Gastrocnemius medialis (tissue), 4 donors: ENCODE data around the gene BMPR1B. TPM values are rescaled to one million over a fixed set of nuclear protein-coding genes. Genes with fewer than 3 reads are reported as not detected.

ENCODE experiments used
- ATAC-seq, 2 donors: fragments of 150-250 bp; one replicate each; pipeline ENCODE4 v1.9.1; 2016
- DNase-seq, 2 donors: peaks; one replicate each; pipeline ENCODE4 v3.0.0-alpha.2; 2019
- H3K27ac ChIP-seq, 4 donors: fragments of 200-600 bp; sonication (generic); 1 replicate in 1 of 4; 2 replicates in 3 of 4; pipeline ENCODE4 v1.5.1; 2016 to 2018; ENCODE audit warnings: mild to moderate bottlenecking in 2 of 4, moderate library complexity in 1 of 4
- H3K27me3 ChIP-seq, 3 donors: fragments of 200-600 bp; sonication (generic) in 2 of 3; 1 replicate in 1 of 3; 2 replicates in 2 of 3; pipeline versions ENCODE4 v1.5.1 to v1.6.0; 2016 to 2019; ENCODE audit warnings: mild to moderate bottlenecking in 1 of 3, moderate library complexity in 1 of 3
- H3K36me3 ChIP-seq, 2 donors: fragments of 200-600 bp; sonication (generic) in 1 of 2; one replicate each; pipeline ENCODE4 v1.5.1; 2017 to 2018
- H3K4me1 ChIP-seq, 2 donors: fragments of 200-600 bp; sonication (generic) in 1 of 2; one replicate each; pipeline ENCODE4 v1.5.1; 2016 to 2017; ENCODE audit warnings: mild to moderate bottlenecking in 2 of 2
- H3K4me3 ChIP-seq, 4 donors: fragments of 200-600 bp; sonication (generic) in 3 of 4; 1 replicate in 1 of 4; 2 replicates in 3 of 4; pipeline ENCODE4 v1.5.1; 2016 to 2019; ENCODE audit warnings: mild to moderate bottlenecking in 2 of 4
- H3K9me3 ChIP-seq, 3 donors: fragments of 200-600 bp; sonication (generic) in 2 of 3; 1 replicate in 1 of 3; 2 replicates in 2 of 3; pipeline ENCODE4 v1.5.1; 2016 to 2019
- CTCF ChIP-seq, 5 experiments: fragments of 450-650 bp in 3 of 5; fragments of 200-600 bp in 2 of 5; sonication (generic) in 2 of 5; IDR thresholded peaks in 4 of 5; conservative IDR thresholded peaks in 1 of 5; 1 replicate in 4 of 5; 2 replicates in 1 of 5; pipeline ENCODE4 v1.5.1; 2016 to 2019; ENCODE audit warnings: antibody characterized with exemption in 5 of 5, mild to moderate bottlenecking in 3 of 5, moderate library complexity in 3 of 5
- POLR2A ChIP-seq, 2 donors: fragments of 450-650 bp; IDR thresholded peaks; one replicate each; pipeline ENCODE4 v1.6.1; 2017; ENCODE audit warnings: antibody characterized with exemption in 2 of 2, mild to moderate bottlenecking in 2 of 2, moderate library complexity in 2 of 2
- in situ Hi-C, 4 donors: fragments of 200-750 bp; cut with MboI; loops; one replicate each; pipeline versions ENCODE4 v1.15.0 to v1.8.0; 2017; ENCODE audit warnings: low sequenced_read_pairs in 4 of 4
- intact Hi-C: fragments of 100-400 bp; cut with DNase I; formaldehyde crosslinking; loops from one replicate; pipeline ENCODE4 v1.15.1; 2023; ENCODE audit warnings: low total_unique reads
- total RNA-seq, 4 donors: library from RNA; depleted of rRNA; stranded (reverse); fragments of >200 nt; gene quantifications; one replicate each; pipeline versions ENCODE4 v1.1.0 to v1.2.3, GENCODE V29; 2016

Gene BMPR1B
- total RNA-seq, 4 donors from 2014 or later = 0.92 to 6.9 (median 1.7) TPM

GRCh38 chr4:94758700-94759399, 1.1 kb downstream of the BMPR1B start:
- Histone ChIP-seq H3K36me3 (no peaks in the 10 kb centered on the region), H3K9me3 (no peaks in the 10 kb centered on the region), H3K27me3 (peaks cover 0 to 16% (median 3%) of the 10 kb centered on the region in 3 donors), H3K27ac (no peak overlapping the region), H3K4me3 (peak overlapping the region; percentile 53 to 65 (median 58)), H3K4me1 (peaks cover 0 to 12% of the 10 kb centered on the region in 2 donors)
- ATAC-seq (peak in 1 of 2 donors; percentile 46), DNase-seq (no peak)
- in situ Hi-C loops (no loop called here), intact Hi-C loops (no loop called here)
- TF ChIP-seq CTCF (IDR thresholded peaks at IDR 0.05 in 4 of 5, conservative IDR thresholded peaks at IDR 0.05 in 1 of 5) (no peak), POLR2A (IDR thresholded peaks at IDR 0.05) (no peak)

GRCh38 chr4:94759767-94760211, 2.0 kb downstream of the BMPR1B start:
- DNase-seq (no peak), ATAC-seq (no peak)
- no peaks in the 10 kb centered on the region for H3K9me3 ChIP-seq
- H3K4me3 ChIP-seq = no peak overlapping the region
- intact Hi-C loops (no loop called here), in situ Hi-C loops (no loop called here)
- TF ChIP-seq CTCF (IDR thresholded peaks at IDR 0.05 in 4 of 5, conservative IDR thresholded peaks at IDR 0.05 in 1 of 5) (no peak), POLR2A (IDR thresholded peaks at IDR 0.05) (no peak)
- H3K36me3 ChIP-seq = no peaks in the 10 kb centered on the region
- H3K27ac ChIP-seq = no peak overlapping the region
- H3K27me3 ChIP-seq = peaks cover 0 to 16% (median 3%) of the 10 kb centered on the region in 3 donors
- H3K4me1 ChIP-seq = peaks cover 0 to 12% of the 10 kb centered on the region in 2 donors

- H3K27me3 ChIP-seq = peaks cover 0 to 16% (median 3%) of the 10 kb centered on the region in 3 donors
- no peaks in the 10 kb centered on the region for H3K36me3 ChIP-seq
- H3K4me3 ChIP-seq = no peak overlapping the region
- ATAC-seq (no peak), DNase-seq (no peak)
- intact Hi-C loops (no loop called here), in situ Hi-C loops (no loop called here)
- no peak overlapping the region for H3K27ac ChIP-seq
- TF ChIP-seq CTCF (IDR thresholded peaks at IDR 0.05 in 4 of 5, conservative IDR thresholded peaks at IDR 0.05 in 1 of 5) = no peak
- no peak for TF ChIP-seq POLR2A (IDR thresholded peaks at IDR 0.05)
- H3K4me1 ChIP-seq = peaks cover 0 to 10% of the 10 kb centered on the region in 2 donors
- H3K9me3 ChIP-seq = no peaks in the 10 kb centered on the region
Observed at GRCh38 chr4:94762326-94762725, 4.6 kb downstream of the BMPR1B start.

GRCh38 chr4:94763005-94763404, 5.2 kb downstream of the BMPR1B start:
- DNase-seq = no peak
- no peak for ATAC-seq
- Histone ChIP-seq H3K27me3 (peaks cover 0 to 16% (median 3%) of the 10 kb centered on the region in 3 donors), H3K4me3 (no peak overlapping the region), H3K4me1 (peaks cover 0 to 7% of the 10 kb centered on the region in 2 donors), H3K9me3 (no peaks in the 10 kb centered on the region), H3K36me3 (no peaks in the 10 kb centered on the region), H3K27ac (no peak overlapping the region)
- intact Hi-C loops = no loop called here
- TF ChIP-seq CTCF (IDR thresholded peaks at IDR 0.05 in 4 of 5, conservative IDR thresholded peaks at IDR 0.05 in 1 of 5) = no peak
- no peak for TF ChIP-seq POLR2A (IDR thresholded peaks at IDR 0.05)
- in situ Hi-C loops = no loop called here
